Measurements from ENCODE around the gene DTD2.

The DTD2 gene

GRCh38 chr14:31420319-31421111, 36.8 kb downstream of the DTD2 start, which contains the start of gene HEATR5A (continued):
- TF ChIP-seq ZNF518A (tag by site-specific recombination; conservative IDR thresholded peaks at IDR 0.05; ENCODE audit: low read depth) (peak; percentile 84), ZBTB8A (tag by site-specific recombination; IDR thresholded peaks at IDR 0.05) (peak; percentile 63), ZNF639 (tag by site-specific recombination; IDR thresholded peaks at IDR 0.05) (no peak), ZBTB26 (tag by site-specific recombination; optimal IDR thresholded peaks at IDR 0.05) (peak; percentile 91), ZBTB7A (tag by site-specific recombination; IDR thresholded peaks at IDR 0.05; ENCODE audit: low read depth) (peak; percentile 78), ZEB2 (tag by site-specific recombination; IDR thresholded peaks at IDR 0.05) (0 out of 2 replicates have a peak, but pooled peaks have one; percentile 70), SCRT2 (tag by site-specific recombination; IDR thresholded peaks at IDR 0.05) (peak; percentile 87; the same call in 1 of the 2 replicates), ZBTB17 (tag by site-specific recombination; IDR thresholded peaks at IDR 0.05) (peak; percentile 100), PATZ1 (tag by site-specific recombination; IDR thresholded peaks at IDR 0.05) (peak; percentile 37; the same call in 1 of the 2 replicates), SP7 (tag by site-specific recombination; IDR thresholded peaks at IDR 0.05) (peak; percentile 54; the same call in 1 of the 2 replicates), SETDB1 (IDR thresholded peaks at IDR 0.05; ENCODE audit: insufficient read length, low read length) (peak; percentile 56), ZNF2 (tag by site-specific recombination; IDR thresholded peaks at IDR 0.05) (0 out of 2 replicates have a peak, but pooled peaks have one; percentile 46), ZIC2 (tag by site-specific recombination; IDR thresholded peaks at IDR 0.05) (peak; percentile 54), ZBTB6 (tag by site-specific recombination; IDR thresholded peaks at IDR 0.05) (peak; percentile 48; the same call in 1 of the 2 replicates), TRIM28 (IDR thresholded peaks at IDR 0.05; ENCODE audit: borderline replicate concordance, low read length) (no peak), ZNF660 (tag by site-specific recombination; IDR thresholded peaks at IDR 0.05) (peak; percentile 82), ZNF600 (tag by site-specific recombination; IDR thresholded peaks at IDR 0.05) (peak; percentile 98), CTCF (tag by site-specific recombination; IDR thresholded peaks at IDR 0.05) (peak; percentile 30), ZNF596 (tag by site-specific recombination; IDR thresholded peaks at IDR 0.05) (0 out of 2 replicates have a peak, but pooled peaks have one; percentile 21), KLF8 (tag by site-specific recombination; IDR thresholded peaks at IDR 0.05) (peak; percentile 85; the same call in 1 of the 2 replicates), ZNF121 (tag by site-specific recombination; IDR thresholded peaks at IDR 0.05) (peak; percentile 82), REPIN1 (tag by site-specific recombination; IDR thresholded peaks at IDR 0.05; ENCODE audit: low read depth) (no peak), ZNF391 (tag by site-specific recombination; IDR thresholded peaks at IDR 0.05; ENCODE audit: borderline replicate concordance, low read depth) (0 out of 2 replicates have a peak, but pooled peaks have one; percentile 29), ZNF37A (tag by site-specific recombination; IDR thresholded peaks at IDR 0.05) (no peak)
